ENCODE results near the gene EED. TPM values are rescaled to one million over a fixed set of nuclear protein-coding genes. Genes with fewer than 3 reads are reported as not detected.

The EED gene
- total and polyA plus RNA-seq, 9 donors: 14.3 to 24.9 (median 20.0) TPM

Other genes with a start within 250 kb of the EED start
- 171 TPM for gene PICALM, start 175.7 kb upstream of the EED start, total RNA-seq
- gene PICALM, start 175.7 kb upstream of the EED start, polyA plus RNA-seq (ENCODE audit: insufficient read depth in 1 of 8, insufficient read length in 8 of 8, low replicate concordance in 1 of 8): 100 to 1,000 TPM in 7 of 8 donors, 10 to 100 TPM in 1; 96.2 to 131 (median 111) TPM
- gene HIKESHI, start 57.5 kb downstream of the EED start, total RNA-seq: 60.9 TPM
- 10 to 100 TPM; 32.5 to 45.2 (median 35.7) TPM for gene HIKESHI, start 57.5 kb downstream of the EED start, polyA plus RNA-seq (ENCODE audit: insufficient read depth in 1 of 8, insufficient read length in 8 of 8, low replicate concordance in 1 of 8)
- 1.1 TPM for gene CCDC81, start 130.1 kb downstream of the EED start, total RNA-seq
- 1 to 10 TPM in 3 of 8 donors, under 1 TPM in 5; 0.45 to 1.3 (median 0.81) TPM for gene CCDC81, start 130.1 kb downstream of the EED start, polyA plus RNA-seq (ENCODE audit: insufficient read depth in 1 of 8, insufficient read length in 8 of 8, low replicate concordance in 1 of 8)